NCI-H128 (cell line): Measurements from ENCODE around the gene SLC44A4.

Source experiments
- DNase-seq: peaks from one replicate; lab custom pipeline; 2025; ENCODE audit not compliant: unreplicated experiment; lab: John Stamatoyannopoulos, UW

The SLC44A4 gene

DNA sequence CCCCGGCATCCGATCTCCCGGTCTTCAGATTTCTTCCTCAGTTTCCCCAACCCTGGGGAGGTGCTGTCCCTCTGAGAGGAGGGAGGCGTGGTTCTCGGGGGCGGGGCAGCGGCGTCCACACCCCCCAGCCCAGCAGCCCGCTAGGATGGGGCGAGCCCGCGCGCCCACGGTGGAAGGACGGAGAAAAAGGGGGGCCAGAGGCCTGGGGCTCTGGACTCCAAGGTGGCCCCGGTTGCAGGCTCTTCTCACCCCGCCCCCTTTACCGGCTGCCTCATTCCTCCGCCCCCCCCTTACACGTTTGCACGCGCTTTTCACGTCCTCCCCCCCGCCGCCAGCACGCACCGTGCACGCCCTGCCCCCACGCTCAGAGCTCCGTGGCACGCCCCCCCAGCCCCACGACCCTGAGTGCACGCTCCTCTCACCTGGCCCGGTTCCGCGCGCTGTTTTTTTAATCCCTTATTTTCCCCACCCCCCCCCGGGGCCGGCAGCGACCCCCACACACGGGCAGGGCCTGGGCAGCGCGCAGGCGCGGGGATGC is 22.7 kb upstream of the SLC44A4 start:
- no peak for DNase-seq

- DNase-seq, result no peak
Measured at GRCh38 chr6:31900917-31901414, 22.2 kb upstream of the SLC44A4 start.

- DNase-seq, result no peak
Measured at GRCh38 chr6:31899882-31900722, 21.3 kb upstream of the SLC44A4 start.

DNA sequence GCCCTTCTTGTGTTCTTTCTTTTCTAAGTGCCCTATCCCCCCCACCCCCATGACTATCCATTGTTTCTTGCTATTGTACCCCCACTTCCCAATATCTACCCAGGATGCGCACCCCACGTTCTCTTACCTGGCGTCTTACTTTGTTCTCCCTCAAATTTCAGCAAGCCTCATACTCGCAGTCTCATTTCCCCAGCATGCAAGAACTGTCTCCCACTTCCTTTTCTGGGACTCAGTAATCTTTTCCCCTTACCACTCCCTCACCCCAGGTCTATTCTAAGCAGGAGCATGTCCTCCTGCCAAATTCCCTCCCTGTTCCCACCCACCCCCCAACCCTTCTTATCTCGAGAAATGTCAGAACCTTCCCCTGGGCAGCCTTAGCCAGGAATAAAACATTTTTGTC is 20.4 kb upstream of the SLC44A4 start:
- no peak for DNase-seq

GRCh38 chr6:31898383-31899011 is 19.7 kb upstream of the SLC44A4 start:
- peak; percentile 34 for DNase-seq

GRCh38 chr6:31897612-31898382 is 19.0 kb upstream of the SLC44A4 start, which contains the start of gene EHMT2:
Gene EHMT2 (minus strand): TSS chr6:31897698. CDS start chr6:31897677, 21 bp downstream.
- DNase-seq, result peak; percentile 51

GRCh38 chr6:31896856-31897611 is 18.2 kb upstream of the SLC44A4 start:
- DNase-seq, result no peak

- no peak for DNase-seq
Measured at GRCh38 chr6:31896493-31896855, 17.7 kb upstream of the SLC44A4 start.

GRCh38 chr6:31892821-31893220 is 14.0 kb upstream of the SLC44A4 start:
- DNase-seq, result no peak

- no peak for DNase-seq
Measured at GRCh38 chr6:31889331-31889972, 10.7 kb upstream of the SLC44A4 start.

DNA sequence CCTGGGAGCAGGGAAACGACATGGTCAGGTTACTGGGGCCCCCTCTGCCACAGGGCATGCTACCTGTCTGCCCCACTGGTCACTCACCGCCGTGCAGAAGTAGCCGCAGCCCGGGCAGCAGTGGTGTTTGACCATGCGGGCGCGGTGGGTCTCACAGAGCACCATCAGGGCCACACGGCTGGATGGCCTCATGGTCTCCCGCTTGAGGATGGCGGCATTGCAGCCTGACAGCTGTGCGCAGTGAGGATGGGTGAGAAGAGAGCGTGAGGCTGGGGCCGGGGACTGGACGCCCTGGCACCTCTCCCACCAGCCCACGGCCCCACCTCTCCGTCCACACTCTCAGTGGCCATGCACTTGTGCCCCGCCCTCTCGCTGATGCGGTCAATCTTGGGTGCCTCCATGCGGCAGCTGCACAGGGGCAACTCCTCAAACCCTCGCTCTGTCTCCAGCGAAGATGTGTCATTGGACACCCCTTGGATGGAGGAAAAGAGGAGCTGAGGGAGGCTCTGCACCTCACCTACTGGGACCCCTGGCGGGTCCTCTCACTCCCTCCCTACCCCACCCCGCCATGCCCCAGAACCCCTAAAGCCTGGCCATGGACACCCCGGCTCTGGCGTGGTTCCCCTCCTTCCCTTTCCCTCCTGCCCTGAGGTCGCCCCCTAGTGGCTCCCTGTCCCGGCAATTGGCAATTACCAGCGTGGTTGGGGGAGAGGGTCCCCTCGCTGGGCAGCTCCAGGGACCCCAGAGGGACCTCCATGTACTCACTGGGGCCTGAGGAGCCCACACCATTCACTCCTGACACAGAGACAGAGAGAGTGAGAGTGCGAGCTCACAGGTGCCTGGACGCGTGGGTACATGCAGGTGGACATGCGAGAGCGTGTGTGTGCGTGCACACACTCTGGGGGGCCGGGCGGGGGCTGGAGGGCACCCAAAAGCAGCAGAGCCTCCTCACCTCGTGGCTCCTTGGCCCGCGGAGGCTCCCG is 9.8 kb upstream of the SLC44A4 start:
- no peak for DNase-seq

GRCh38 chr6:31887173-31888007 is 8.6 kb upstream of the SLC44A4 start:
- DNase-seq, result no peak

- DNase-seq, result no peak
Measured at GRCh38 chr6:31886541-31886991, 7.8 kb upstream of the SLC44A4 start.

DNA sequence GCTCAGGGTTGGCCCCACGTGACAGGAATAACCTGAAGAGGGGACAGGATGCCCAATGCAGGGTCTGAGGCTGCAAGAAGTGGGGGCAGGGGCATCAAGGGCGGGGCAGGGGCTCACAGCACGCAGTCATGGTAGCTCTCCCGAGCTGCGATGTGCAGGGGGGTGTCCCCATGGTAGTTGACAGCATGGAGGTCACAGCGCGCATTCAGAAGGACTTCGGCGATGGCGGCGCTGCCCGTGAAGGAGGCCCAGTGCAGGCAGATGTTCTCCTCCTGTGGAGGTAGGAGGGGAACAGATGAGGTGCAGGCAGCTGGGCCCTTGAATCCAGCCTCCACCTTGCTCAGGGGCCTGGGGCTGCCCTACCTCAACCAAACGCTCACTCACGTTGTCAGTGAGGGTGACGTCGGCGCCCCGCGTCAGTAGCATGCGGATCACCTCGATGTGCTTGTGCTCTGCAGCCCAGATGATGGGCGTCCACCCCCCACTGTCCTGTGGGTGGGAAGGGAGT is 5.8 kb upstream of the SLC44A4 start:
- DNase-seq, result no peak

- DNase-seq, result no peak
Measured at GRCh38 chr6:31883676-31884075, 4.9 kb upstream of the SLC44A4 start.

DNA sequence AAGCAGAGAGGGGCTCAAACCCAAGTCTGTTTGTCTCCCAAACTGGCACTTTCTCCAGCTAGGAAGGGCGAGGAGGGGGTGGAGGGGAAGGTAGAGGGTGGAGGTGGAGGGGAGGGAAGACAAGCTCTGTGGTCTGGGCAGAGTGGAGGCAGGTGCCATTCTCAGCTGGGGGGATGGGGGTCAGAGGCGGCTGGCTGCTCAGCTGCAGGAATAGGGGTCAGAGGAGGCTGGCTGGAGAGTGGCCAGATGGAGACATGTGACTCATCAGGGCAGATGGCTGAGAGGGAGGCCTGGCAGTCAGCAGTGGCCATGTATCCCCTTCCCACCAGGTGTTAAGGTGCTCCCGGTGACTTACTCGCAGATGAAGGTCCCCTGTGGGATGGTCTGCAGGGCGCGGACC is 3.5 kb upstream of the SLC44A4 start:
- no peak for DNase-seq

DNA sequence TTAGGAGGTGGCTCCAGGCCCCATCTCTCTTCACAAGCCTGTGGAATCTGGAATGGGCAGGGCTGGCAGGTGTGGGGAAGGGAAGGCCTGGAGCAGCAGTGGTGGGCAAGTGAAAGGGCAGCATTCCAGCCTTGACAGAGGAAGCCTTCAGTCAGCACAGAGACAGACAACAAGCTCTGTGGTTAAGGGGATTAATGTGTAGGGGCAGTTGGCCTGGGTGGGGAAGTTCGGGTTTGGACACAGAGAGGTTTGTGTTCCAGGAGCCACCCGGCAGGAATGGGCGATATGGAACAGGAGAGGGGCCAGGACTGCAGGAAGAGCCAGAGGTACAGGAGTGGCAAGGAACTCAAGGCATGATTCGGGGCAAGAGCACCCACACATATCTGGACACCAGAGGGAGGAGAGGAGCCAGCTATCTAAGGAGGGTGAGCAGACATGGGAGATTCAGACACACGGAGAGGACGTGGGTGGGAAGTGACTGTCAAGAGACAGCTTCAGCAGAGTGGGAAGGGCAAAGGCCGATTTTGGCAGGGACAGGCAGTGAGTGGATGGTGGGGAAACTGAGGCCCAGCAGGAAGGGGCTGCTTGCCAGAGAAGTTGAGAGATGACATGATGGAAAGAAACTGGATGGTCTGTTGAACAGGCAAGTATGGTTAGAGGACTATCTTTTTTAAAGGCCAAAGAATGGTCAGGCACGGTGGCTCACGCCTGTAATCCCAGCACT is 2.5 kb upstream of the SLC44A4 start:
- DNase-seq, result no peak
